ENCODE measurements around the gene PPP2R2C. TPM values are rescaled to one million over a fixed set of nuclear protein-coding genes. Genes with fewer than 3 reads are reported as not detected.

The PPP2R2C gene
- total RNA-seq, 1 experiment from 2014 or later, result not detected

DNA sequence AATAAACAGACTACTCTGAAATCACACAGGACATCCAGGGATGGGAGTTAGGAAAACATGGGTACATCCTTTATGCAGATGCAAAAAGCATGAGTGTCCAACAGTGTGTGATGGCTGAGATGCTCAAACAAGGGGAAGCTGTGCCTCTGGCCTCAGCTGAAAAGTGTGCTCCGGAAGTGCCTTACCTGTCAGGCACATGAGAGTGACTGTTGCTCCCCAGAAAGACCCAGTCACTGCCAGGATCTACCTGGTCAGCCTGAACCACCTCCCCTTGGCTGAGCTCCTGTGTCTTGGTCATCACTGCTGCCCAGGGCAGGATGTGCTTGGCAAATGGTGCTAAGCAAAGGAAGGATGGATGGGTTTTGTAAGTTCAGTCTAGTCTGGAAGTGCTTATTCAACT lies 4.0 kb downstream of the PPP2R2C start:
- POLR2A ChIA-PET, result no interaction called here
- Histone ChIP-seq H3K4me3 (ENCODE audit: low read depth, low read length) (no peak overlapping the region), H3K9me3 (no peaks in the 10 kb centered on the region), H3K4me1 (no peaks in the 10 kb centered on the region), H3K36me3 (ENCODE audit: control insufficient read depth, insufficient read depth, low read length) (no peaks in the 10 kb centered on the region), H3K27me3 (replicated peaks; ENCODE audit: control insufficient read depth, insufficient read depth, low read length) (peaks cover 2% of the 10 kb centered on the region)
- CTCF ChIA-PET, result interaction anchor here (0.5 kb wide), 1 partner anchor 388 kb away, joined by 6 read pairs; no protein-coding TSS in a partner anchor
- no peaks in the 10 kb centered on the region for H3K9me3 Mint-ChIP-seq (ENCODE audit: unreplicated experiment)
- H3K4me1 Mint-ChIP-seq (ENCODE audit: low read depth, unreplicated experiment), result no peaks in the 10 kb centered on the region
- TF ChIP-seq, protein P1, sequence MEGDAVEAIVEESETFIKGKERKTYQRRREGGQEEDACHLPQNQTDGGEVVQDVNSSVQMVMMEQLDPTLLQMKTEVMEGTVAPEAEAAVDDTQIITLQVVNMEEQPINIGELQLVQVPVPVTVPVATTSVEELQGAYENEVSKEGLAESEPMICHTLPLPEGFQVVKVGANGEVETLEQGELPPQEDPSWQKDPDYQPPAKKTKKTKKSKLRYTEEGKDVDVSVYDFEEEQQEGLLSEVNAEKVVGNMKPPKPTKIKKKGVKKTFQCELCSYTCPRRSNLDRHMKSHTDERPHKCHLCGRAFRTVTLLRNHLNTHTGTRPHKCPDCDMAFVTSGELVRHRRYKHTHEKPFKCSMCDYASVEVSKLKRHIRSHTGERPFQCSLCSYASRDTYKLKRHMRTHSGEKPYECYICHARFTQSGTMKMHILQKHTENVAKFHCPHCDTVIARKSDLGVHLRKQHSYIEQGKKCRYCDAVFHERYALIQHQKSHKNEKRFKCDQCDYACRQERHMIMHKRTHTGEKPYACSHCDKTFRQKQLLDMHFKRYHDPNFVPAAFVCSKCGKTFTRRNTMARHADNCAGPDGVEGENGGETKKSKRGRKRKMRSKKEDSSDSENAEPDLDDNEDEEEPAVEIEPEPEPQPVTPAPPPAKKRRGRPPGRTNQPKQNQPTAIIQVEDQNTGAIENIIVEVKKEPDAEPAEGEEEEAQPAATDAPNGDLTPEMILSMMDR (IDR thresholded peaks at IDR 0.05; ENCODE audit: insufficient read depth in 1 of 2, low read depth in 1 of 2, low read length in 1 of 2, severe bottlenecking in 1 of 2, unreplicated experiment in 1 of 2), result no peak
- no TSS peak for BruUV-seq (replicated peaks)
- no peak overlapping the region for H3K4me3 Mint-ChIP-seq (ENCODE audit: unreplicated experiment)
- no peaks in the 10 kb centered on the region for H3K36me3 Mint-ChIP-seq (ENCODE audit: insufficient read depth, unreplicated experiment)
- DNase-seq, result no peak
- H3K27me3 Mint-ChIP-seq (ENCODE audit: insufficient read depth, unreplicated experiment), result peaks cover 16% of the 10 kb centered on the region
- intact Hi-C loops (cut with micrococcal nuclease; ENCODE audit: unreplicated experiment), result no loop called here
- H3K27ac Mint-ChIP-seq (ENCODE audit: unreplicated experiment), result no peak overlapping the region

DNA sequence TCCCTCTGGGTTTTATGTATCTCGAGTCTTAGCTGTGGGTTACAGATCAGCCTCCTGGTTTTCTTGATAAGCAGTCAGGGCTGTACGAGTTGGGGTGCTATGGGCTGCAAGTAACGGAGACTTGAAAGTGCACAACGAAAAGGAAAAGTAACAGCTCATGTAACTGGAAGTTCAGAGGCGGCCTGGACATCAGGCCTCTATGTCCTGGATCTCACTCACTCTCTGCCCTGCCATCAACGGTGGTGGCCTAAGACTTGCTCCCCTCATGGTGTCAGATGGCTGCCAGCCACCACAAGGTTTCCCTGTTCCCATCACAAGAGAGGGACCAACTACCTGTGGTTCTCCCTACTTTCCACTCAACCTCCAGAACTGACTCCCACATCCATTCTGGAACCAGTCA lies 4.8 kb downstream of the PPP2R2C start:
- H3K4me1 Mint-ChIP-seq (ENCODE audit: low read depth, unreplicated experiment), result no peaks in the 10 kb centered on the region
- Histone ChIP-seq H3K9me3 (no peaks in the 10 kb centered on the region), H3K4me1 (no peaks in the 10 kb centered on the region), H3K27me3 (replicated peaks; ENCODE audit: control insufficient read depth, insufficient read depth, low read length) (peaks cover 2% of the 10 kb centered on the region), H3K4me3 (ENCODE audit: low read depth, low read length) (no peak overlapping the region), H3K36me3 (ENCODE audit: control insufficient read depth, insufficient read depth, low read length) (no peaks in the 10 kb centered on the region)
- peaks cover 11% of the 10 kb centered on the region for H3K27me3 Mint-ChIP-seq (ENCODE audit: insufficient read depth, unreplicated experiment)
- H3K36me3 Mint-ChIP-seq (ENCODE audit: insufficient read depth, unreplicated experiment), result no peaks in the 10 kb centered on the region
- BruUV-seq (replicated peaks), result no TSS peak
- CTCF ChIA-PET, result no interaction called here
- no peak for DNase-seq
- intact Hi-C loops (cut with micrococcal nuclease; ENCODE audit: unreplicated experiment), result no loop called here
- no peak overlapping the region for H3K4me3 Mint-ChIP-seq (ENCODE audit: unreplicated experiment)
- no peaks in the 10 kb centered on the region for H3K9me3 Mint-ChIP-seq (ENCODE audit: unreplicated experiment)
- TF ChIP-seq, protein P1 (IDR thresholded peaks at IDR 0.05; ENCODE audit: insufficient read depth in 1 of 2, low read depth in 1 of 2, low read length in 1 of 2, severe bottlenecking in 1 of 2, unreplicated experiment in 1 of 2), result no peak
- no peak overlapping the region for H3K27ac Mint-ChIP-seq (ENCODE audit: unreplicated experiment)
- POLR2A ChIA-PET, result no interaction called here

DNA sequence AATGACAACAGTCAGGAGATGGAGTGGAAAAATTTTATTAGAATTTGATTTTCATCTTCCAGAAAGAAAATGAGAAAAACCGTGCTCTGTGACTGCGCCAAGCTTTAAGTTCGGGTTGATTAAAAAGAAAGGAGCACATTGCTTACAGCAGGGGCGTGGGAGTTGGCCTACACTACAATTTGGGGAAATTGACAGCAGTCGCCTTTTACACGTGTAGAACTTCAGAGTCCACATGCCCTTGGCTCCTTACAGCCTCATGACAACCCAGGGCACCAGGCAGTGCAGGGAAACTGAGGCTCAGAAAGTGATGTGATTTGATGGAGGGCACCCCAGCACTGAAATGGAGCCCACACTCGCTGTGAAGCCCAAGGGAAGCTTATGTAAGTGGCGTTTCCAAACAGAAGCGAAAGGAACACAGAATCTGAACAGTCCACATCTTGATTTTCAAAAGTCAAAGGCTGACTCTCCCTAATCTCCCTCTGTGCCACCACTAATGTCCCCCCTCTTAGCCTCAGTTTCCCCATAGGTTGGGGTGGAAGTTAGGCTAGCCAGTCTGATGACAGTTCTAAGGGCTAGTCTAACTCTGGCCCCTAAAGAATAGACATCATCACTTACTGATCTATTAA lies 5.5 kb downstream of the PPP2R2C start:
- Mint-ChIP-seq H3K36me3 (ENCODE audit: insufficient read depth, unreplicated experiment) (no peaks in the 10 kb centered on the region), H3K27me3 (ENCODE audit: insufficient read depth, unreplicated experiment) (peaks cover 12% of the 10 kb centered on the region), H3K4me1 (ENCODE audit: low read depth, unreplicated experiment) (no peaks in the 10 kb centered on the region), H3K27ac (ENCODE audit: unreplicated experiment) (no peak overlapping the region), H3K9me3 (ENCODE audit: unreplicated experiment) (no peaks in the 10 kb centered on the region), H3K4me3 (ENCODE audit: unreplicated experiment) (no peak overlapping the region)
- Histone ChIP-seq H3K4me3 (ENCODE audit: low read depth, low read length) (no peak overlapping the region), H3K9me3 (no peaks in the 10 kb centered on the region), H3K4me1 (no peaks in the 10 kb centered on the region), H3K36me3 (ENCODE audit: control insufficient read depth, insufficient read depth, low read length) (no peaks in the 10 kb centered on the region), H3K27me3 (replicated peaks; ENCODE audit: control insufficient read depth, insufficient read depth, low read length) (peaks cover 2% of the 10 kb centered on the region)
- POLR2A ChIA-PET, result no interaction called here
- BruUV-seq (replicated peaks), result no TSS peak
- TF ChIP-seq, protein P1 (IDR thresholded peaks at IDR 0.05; ENCODE audit: insufficient read depth in 1 of 2, low read depth in 1 of 2, low read length in 1 of 2, severe bottlenecking in 1 of 2, unreplicated experiment in 1 of 2), result no peak
- no peak for DNase-seq
- CTCF ChIA-PET, result no interaction called here
- intact Hi-C loops (cut with micrococcal nuclease; ENCODE audit: unreplicated experiment), result no loop called here
